ENCODE data around the gene LFNG.

GRCh38 chr7:2516194-2516555 is 3.4 kb upstream of the LFNG start:
- TF ChIP-seq CTCF (IDR thresholded peaks at IDR 0.05) (no peak), EZH2 (IDR thresholded peaks at IDR 0.05) (no peak), EZH2phosphoT487 (IDR thresholded peaks at IDR 0.05) (no peak)

Data from neural progenitor cell (in vitro differentiated cells).